ENCODE data around the gene ZFP36L2.

DNA sequence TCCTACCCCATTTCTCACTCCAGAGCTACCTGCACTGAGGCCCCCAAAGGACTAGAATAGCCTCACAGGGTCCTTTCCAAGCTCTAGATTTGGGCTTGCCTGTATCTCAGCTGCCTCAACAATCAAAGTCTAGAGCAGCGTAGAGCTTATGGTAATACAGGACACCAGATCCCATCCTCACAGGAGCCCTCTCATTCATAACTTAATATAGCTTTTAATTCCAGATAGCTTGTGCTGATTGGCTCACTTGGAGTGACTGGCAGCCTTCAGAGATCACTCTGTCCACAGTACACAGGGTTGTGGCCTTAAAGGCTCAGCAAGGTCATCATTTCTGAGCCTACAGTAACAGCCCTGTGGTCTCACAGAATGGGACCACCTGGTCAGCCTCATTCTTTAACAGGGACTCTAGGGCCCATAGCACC lies 51.4 kb downstream of the ZFP36L2 start:
- TF ChIP-seq POLR2A (IDR thresholded peaks at IDR 0.05; ENCODE audit: low read depth, low read length) (no peak), POLR2AphosphoS5 (IDR thresholded peaks at IDR 0.05; ENCODE audit: low read depth, low read length) (no peak), TAF1 (IDR thresholded peaks at IDR 0.05; ENCODE audit: borderline replicate concordance, low read depth, low read length) (no peak)

All from GM12892 (cell line).